GM19328 (cell line): Measurements from ENCODE around the gene MOB2.
"Not testable (repeated sequence)": the region's sequence is repeated elsewhere in the genome, so short reads cannot be mapped to it uniquely, and the experiment has no call there.

Experiments
- ATAC-seq: cut with Tn5 transposase; IDR thresholded peaks from one replicate; pipeline ENCODE4 v1.9.1; 2021; ENCODE audit warnings: mild to moderate bottlenecking, moderate library complexity; ENCODE audit not compliant: unreplicated experiment

The MOB2 gene

GRCh38 chr11:1444823-1445422, 41.7 kb downstream of the MOB2 start:
- ATAC-seq: no peak

- ATAC-seq: no peak
Measured at GRCh38 chr11:1444321-1444720, 42.3 kb downstream of the MOB2 start.

GRCh38 chr11:1443737-1444136, 42.8 kb downstream of the MOB2 start:
- ATAC-seq: no peak

GRCh38 chr11:1442807-1443366, 43.7 kb downstream of the MOB2 start:
- ATAC-seq: no peak

- no peak for ATAC-seq
Measured at GRCh38 chr11:1442163-1442562, 44.4 kb downstream of the MOB2 start.

- no peak for ATAC-seq
Measured at GRCh38 chr11:1440496-1440895, 46.1 kb downstream of the MOB2 start.

GRCh38 chr11:1440066-1440465, 46.5 kb downstream of the MOB2 start:
- ATAC-seq: no peak

GRCh38 chr11:1439341-1439740, 47.2 kb downstream of the MOB2 start:
- no peak for ATAC-seq

GRCh38 chr11:1438967-1439330, 47.6 kb downstream of the MOB2 start:
- ATAC-seq: no peak

- ATAC-seq: no peak
Measured at GRCh38 chr11:1438261-1438966, 48.2 kb downstream of the MOB2 start.

- ATAC-seq: no peak
Measured at GRCh38 chr11:1437500-1437899, 49.1 kb downstream of the MOB2 start.

GRCh38 chr11:1436468-1437039, 50.0 kb downstream of the MOB2 start:
- no peak for ATAC-seq

GRCh38 chr11:1435820-1436467, 50.6 kb downstream of the MOB2 start:
- no peak for ATAC-seq

GRCh38 chr11:1435479-1435819, 51.1 kb downstream of the MOB2 start:
- ATAC-seq: not testable (repeated sequence)

GRCh38 chr11:1433977-1434640, 52.5 kb downstream of the MOB2 start:
- no peak for ATAC-seq

GRCh38 chr11:1433568-1433967, 53.0 kb downstream of the MOB2 start:
- no peak for ATAC-seq

- ATAC-seq: no peak
Measured at GRCh38 chr11:1428762-1429316, 57.7 kb downstream of the MOB2 start.

GRCh38 chr11:1425439-1425838, 61.1 kb downstream of the MOB2 start:
- ATAC-seq: no peak

GRCh38 chr11:1425006-1425405, 61.6 kb downstream of the MOB2 start:
- ATAC-seq: no peak

- ATAC-seq: not testable (repeated sequence)
Measured at GRCh38 chr11:1423406-1423805, 63.2 kb downstream of the MOB2 start.

- no peak for ATAC-seq
Measured at GRCh38 chr11:1422981-1423380, 63.6 kb downstream of the MOB2 start.
